ACC112 (cell line): ENCODE data around the gene CD40.

Experiments
- H2AFZ ChIP-seq: fragments of 200-600 bp; sonication (generic); one replicate; pipeline ENCODE4 v1.6.0; 2017; ENCODE audit warnings: antibody characterized with exemption, low read length; ENCODE audit not compliant: unreplicated experiment
- H3K27ac ChIP-seq: fragments of 200-600 bp; sonication (generic); 2 replicates; pipeline ENCODE4 v1.5.1; 2014; ENCODE audit warnings: low read depth, mild to moderate bottlenecking, antibody characterized with exemption, low read length, moderate library complexity
- H3K27me3 ChIP-seq: fragments of 200-600 bp; sonication (generic); 2 replicates; pipeline ENCODE4 v1.6.1; 2014; ENCODE audit warnings: mild to moderate bottlenecking, antibody characterized with exemption, low read length, moderate library complexity, mixed read lengths; ENCODE audit not compliant: insufficient read depth
- H3K36me3 ChIP-seq: fragments of 200-600 bp; sonication (generic); 2 replicates; pipeline ENCODE4 v1.6.1; 2016; ENCODE audit warnings: mild to moderate bottlenecking, antibody characterized with exemption, low read length, moderate library complexity, mixed read lengths; ENCODE audit not compliant: insufficient read depth
- H3K4me1 ChIP-seq: fragments of 200-600 bp; sonication (generic); one replicate; pipeline ENCODE4 v1.6.1; 2016; ENCODE audit warnings: low read length, mixed read lengths; ENCODE audit not compliant: insufficient read depth, unreplicated experiment, control insufficient read depth
- H3K4me3 ChIP-seq: fragments of 200-600 bp; sonication (generic); 2 replicates; pipeline ENCODE4 v1.5.1; 2014; ENCODE audit warnings: mild to moderate bottlenecking, low read depth, low read length
- H3K79me2 ChIP-seq: fragments of 200-600 bp; sonication (generic); one replicate; pipeline ENCODE4 v1.6.0; 2016; ENCODE audit warnings: low read length; ENCODE audit not compliant: control insufficient read depth, unreplicated experiment, insufficient read depth

CD40 gene

GRCh38 chr20:46122516-46123481 lies 4.7 kb downstream of the CD40 start:
- Histone ChIP-seq H2AFZ (no peak overlapping the region), H3K4me3 (no peak overlapping the region), H3K4me1 (peaks cover 22% of the 10 kb centered on the region), H3K27me3 (no peaks in the 10 kb centered on the region), H3K27ac (no peak overlapping the region), H3K36me3 (0 out of 2 replicates have a peak, but pooled peaks cover 3% of the 10 kb centered on the region), H3K79me2 (peaks cover 8% of the 10 kb centered on the region)

- H3K79me2 ChIP-seq: peaks cover 8% of the 10 kb centered on the region
- H2AFZ ChIP-seq: no peak overlapping the region
- no peaks in the 10 kb centered on the region for H3K27me3 ChIP-seq
- H3K27ac ChIP-seq: no peak overlapping the region
- H3K4me3 ChIP-seq: no peak overlapping the region
- peaks cover 22% of the 10 kb centered on the region for H3K4me1 ChIP-seq
- H3K36me3 ChIP-seq: 0 out of 2 replicates have a peak, but pooled peaks cover 3% of the 10 kb centered on the region
Measured at GRCh38 chr20:46123482-46124245, 5.5 kb downstream of the CD40 start.

GRCh38 chr20:46126440-46127056 lies 8.4 kb downstream of the CD40 start:
- no peaks in the 10 kb centered on the region for H3K79me2 ChIP-seq
- 0 out of 2 replicates have a peak, but pooled peaks cover 3% of the 10 kb centered on the region for H3K36me3 ChIP-seq
- no peak overlapping the region for H2AFZ ChIP-seq
- H3K27ac ChIP-seq: no peak overlapping the region
- H3K4me1 ChIP-seq: peaks cover 12% of the 10 kb centered on the region
- H3K4me3 ChIP-seq: no peak overlapping the region
- H3K27me3 ChIP-seq: peaks cover 14% of the 10 kb centered on the region

- Histone ChIP-seq H2AFZ (no peak overlapping the region), H3K27me3 (peaks cover 23% of the 10 kb centered on the region), H3K4me1 (peaks cover 3% of the 10 kb centered on the region), H3K4me3 (no peak overlapping the region), H3K79me2 (no peaks in the 10 kb centered on the region), H3K36me3 (0 out of 2 replicates have a peak, but pooled peaks cover 3% of the 10 kb centered on the region), H3K27ac (no peak overlapping the region)
Measured at GRCh38 chr20:46127396-46128010, 9.4 kb downstream of the CD40 start.

GRCh38 chr20:46128310-46129151 lies 10.4 kb downstream of the CD40 start:
- H2AFZ ChIP-seq: no peak overlapping the region
- peaks cover 23% of the 10 kb centered on the region for H3K27me3 ChIP-seq
- H3K36me3 ChIP-seq: 0 out of 2 replicates have a peak, but pooled peaks cover 3% of the 10 kb centered on the region
- H3K4me1 ChIP-seq: no peaks in the 10 kb centered on the region
- no peak overlapping the region for H3K4me3 ChIP-seq
- no peak overlapping the region for H3K27ac ChIP-seq
- H3K79me2 ChIP-seq: no peaks in the 10 kb centered on the region

GRCh38 chr20:46129955-46130481 lies 11.9 kb downstream of the CD40 start:
- Histone ChIP-seq H3K79me2 (no peaks in the 10 kb centered on the region), H3K27me3 (peaks cover 23% of the 10 kb centered on the region), H2AFZ (no peak overlapping the region), H3K4me3 (no peak overlapping the region), H3K27ac (no peak overlapping the region), H3K36me3 (0 out of 2 replicates have a peak, but pooled peaks cover 3% of the 10 kb centered on the region), H3K4me1 (no peaks in the 10 kb centered on the region)

GRCh38 chr20:46130534-46130933 lies 12.4 kb downstream of the CD40 start:
- Histone ChIP-seq H3K27ac (no peak overlapping the region), H3K79me2 (no peaks in the 10 kb centered on the region), H3K27me3 (peaks cover 23% of the 10 kb centered on the region), H3K4me1 (no peaks in the 10 kb centered on the region), H2AFZ (no peak overlapping the region), H3K36me3 (0 out of 2 replicates have a peak, but pooled peaks cover 2% of the 10 kb centered on the region), H3K4me3 (no peak overlapping the region)

GRCh38 chr20:46131396-46131795 lies 13.3 kb downstream of the CD40 start:
- H3K79me2 ChIP-seq: no peaks in the 10 kb centered on the region
- no peak overlapping the region for H2AFZ ChIP-seq
- no peaks in the 10 kb centered on the region for H3K36me3 ChIP-seq
- no peak overlapping the region for H3K4me3 ChIP-seq
- no peak overlapping the region for H3K27ac ChIP-seq
- H3K27me3 ChIP-seq: peaks cover 23% of the 10 kb centered on the region
- H3K4me1 ChIP-seq: no peaks in the 10 kb centered on the region

GRCh38 chr20:46132705-46133120 lies 14.6 kb downstream of the CD40 start:
- Histone ChIP-seq H3K4me3 (no peak overlapping the region), H2AFZ (no peak overlapping the region), H3K27me3 (peaks cover 32% of the 10 kb centered on the region), H3K36me3 (no peaks in the 10 kb centered on the region), H3K27ac (no peak overlapping the region), H3K4me1 (no peaks in the 10 kb centered on the region), H3K79me2 (no peaks in the 10 kb centered on the region)
